CD4-positive, alpha-beta T cell treated with Interleukin-21 for 1 hour (primary cell): ENCODE data around the gene AXL.
A peak's percentile ranks its signal among the peaks of the same experiment; 100 is the strongest.
"Not testable (repeated sequence)": the region's sequence is repeated elsewhere in the genome, so short reads cannot be mapped to it uniquely, and the experiment has no call there.

Source experiments
- DNase-seq: peaks from one replicate; pipeline ENCODE4 v3.0.0-alpha.2; 2020

The AXL gene

DNA sequence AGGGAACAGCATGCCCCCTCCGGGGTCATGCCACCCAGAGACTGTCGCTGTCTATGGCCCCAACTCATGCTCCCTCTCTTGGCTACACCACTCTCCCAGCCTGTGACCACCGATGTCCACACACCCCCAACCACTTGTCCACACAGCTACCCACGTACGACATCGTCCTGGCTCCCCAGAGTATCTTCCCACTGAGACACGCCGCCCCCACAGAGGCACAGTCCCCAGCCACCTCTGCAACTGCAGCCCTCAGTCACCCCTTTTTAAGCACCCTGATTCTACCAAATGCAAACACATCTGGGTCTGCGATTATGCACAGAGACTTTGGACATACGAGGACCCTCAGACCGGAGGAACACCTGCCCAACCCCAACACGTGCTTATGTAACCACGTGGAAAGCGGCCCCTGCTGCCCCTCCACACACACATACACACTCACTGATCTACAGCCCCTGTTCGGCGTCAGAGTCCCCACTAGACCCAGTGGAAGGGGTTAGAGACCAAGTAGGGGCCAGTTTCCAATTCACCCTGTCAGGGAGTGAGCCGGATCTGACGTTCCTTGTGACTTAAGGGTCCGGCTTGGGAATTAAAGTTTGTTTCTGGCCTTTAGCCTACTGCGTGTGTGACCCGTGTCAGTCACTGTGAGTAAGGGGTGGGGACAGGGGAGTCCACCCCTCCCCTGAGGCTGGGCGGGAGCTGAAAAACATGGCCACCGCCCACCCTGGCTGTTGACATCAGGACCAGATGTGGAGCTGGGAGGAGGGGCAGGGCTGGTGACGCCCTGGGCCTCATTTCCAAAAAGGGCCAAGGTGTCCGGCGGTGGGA is 11.9 kb upstream of the AXL start:
- no peak for DNase-seq

DNA sequence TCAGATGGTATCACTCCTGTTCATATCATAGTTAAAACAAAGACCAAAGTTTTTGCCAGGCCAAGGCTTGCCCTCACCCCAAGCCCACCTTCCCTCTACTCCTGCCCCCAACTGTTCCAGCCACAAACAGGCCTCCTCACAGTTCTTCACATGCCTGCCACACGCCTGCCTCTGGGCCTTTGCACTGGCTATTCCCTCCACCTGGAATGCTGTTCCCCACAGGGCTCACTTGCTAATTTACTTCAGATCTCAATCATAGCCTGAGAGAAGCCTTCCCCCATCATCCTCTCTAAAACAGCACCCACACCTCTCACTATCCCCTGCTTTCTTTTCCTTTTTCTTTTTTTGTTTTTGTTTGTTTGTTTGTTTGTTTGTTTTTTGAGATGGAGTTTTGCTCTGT is 4.9 kb upstream of the AXL start:
- DNase-seq: no peak

DNA sequence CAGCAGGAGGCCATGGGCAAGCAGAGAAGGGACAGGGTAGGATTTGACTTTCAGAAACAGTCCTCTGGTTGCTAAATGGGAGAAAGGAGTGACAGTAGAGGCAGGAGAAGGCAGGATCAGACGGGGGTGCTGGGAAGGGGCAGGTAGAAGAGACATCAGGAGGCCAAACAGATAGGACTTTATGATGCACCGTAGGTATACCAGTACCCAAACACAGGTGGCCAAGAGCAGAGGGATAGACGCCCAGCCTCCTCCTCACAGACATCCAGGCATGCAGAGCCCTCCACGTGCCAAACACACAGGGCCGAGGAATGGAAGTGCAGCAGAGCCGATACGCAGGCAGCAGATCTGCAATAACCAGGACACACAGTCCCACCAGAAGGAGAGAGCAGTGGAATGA is 1.3 kb upstream of the AXL start:
- no peak for DNase-seq

DNA sequence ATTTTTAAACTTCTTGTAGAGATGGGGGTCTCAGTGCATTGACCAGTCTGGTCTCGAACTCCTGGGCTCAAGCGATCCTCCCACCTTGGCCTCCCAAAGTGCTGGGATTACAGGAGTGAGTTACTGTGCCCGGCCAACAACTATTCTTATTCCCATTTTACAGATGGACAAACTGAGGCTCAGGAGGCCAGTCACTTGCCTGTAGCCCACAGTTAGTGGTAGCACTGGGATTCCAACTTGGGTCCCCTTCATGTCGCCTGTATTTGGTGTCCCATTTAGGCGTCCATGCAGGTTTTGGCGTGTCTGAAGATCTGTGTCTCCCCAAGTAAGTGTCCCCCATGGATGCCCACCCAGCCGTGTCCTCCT is 791 bp upstream of the AXL start:
- no peak for DNase-seq

DNA sequence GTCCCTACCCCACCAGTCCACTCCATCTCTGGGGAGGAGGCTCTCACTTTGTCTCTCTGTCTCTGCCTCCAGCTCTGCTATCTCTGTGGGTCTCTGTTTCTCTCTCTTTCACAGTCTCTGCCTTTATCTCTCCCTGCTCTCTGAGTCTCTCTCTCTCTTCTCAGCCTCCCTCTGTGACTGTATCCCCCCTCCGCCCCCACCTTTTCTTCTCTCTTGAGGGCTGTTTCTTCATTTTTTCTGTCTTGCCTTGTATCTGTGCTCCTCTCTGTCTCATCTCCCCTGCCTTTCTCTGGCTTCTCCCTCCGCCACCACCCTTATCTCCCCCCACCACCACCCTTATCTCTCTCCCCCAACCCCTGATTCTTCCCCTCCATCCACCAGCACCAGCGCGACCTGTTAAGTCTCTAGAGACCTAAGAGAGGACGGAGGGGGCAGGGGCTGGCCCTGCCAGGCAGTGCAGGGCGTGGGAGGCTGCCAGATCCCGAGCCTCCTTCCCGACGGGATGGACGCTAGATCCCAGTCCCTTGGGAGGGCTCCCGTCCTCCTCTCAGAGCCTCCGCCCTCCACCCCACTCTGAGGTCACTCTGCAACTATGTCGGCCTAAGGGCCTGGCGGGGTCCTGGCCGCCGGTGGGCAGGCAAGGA is 1.0 kb downstream of the AXL start:
- no peak for DNase-seq

DNA sequence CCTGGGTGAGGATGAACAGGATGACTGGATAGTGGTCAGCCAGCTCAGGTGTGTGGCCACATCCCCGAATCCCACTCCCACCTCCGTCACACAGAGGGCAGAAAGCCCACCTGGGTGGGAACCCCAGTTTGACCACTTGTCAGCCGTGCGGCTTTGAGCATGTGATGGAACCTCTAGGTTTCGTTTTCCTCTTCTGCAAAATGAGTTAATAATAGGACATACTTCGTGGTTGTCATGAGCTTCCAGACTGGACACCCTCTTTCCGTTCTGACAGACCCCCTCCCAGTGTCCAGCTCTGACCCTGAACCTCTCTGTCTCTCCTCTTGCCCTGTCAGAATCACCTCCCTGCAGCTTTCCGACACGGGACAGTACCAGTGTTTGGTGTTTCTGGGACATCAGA is 1.8 kb downstream of the AXL start:
- no peak for DNase-seq

DNA sequence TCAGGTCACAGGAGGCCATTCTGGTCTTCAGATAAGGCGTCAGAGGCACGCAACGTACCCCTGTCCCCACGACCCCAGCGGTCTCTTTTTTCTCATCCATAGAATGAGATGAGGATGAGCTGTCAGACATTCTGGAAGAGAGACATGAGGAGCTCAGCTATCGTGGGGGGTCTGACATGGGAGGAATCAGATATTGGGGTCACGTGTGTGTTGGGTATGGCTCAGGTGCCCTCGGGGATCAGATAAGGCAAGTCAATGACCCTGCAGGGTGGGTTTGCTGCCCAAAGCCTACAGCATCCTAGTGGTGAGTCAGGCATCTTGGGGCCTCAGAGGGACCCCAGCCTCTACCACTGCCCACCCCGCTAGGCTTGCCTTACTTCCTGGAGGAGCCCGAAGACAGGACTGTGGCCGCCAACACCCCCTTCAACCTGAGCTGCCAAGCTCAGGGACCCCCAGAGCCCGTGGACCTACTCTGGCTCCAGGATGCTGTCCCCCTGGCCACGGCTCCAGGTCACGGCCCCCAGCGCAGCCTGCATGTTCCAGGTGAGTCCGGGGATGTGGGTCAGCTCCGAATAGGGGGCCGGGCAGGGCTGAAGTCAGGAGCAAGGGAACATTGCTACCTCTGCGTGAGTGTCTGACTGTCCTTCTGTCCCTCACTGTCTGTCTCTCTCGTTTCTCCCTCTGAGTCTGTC is 2.6 kb downstream of the AXL start:
- DNase-seq: no peak

DNA sequence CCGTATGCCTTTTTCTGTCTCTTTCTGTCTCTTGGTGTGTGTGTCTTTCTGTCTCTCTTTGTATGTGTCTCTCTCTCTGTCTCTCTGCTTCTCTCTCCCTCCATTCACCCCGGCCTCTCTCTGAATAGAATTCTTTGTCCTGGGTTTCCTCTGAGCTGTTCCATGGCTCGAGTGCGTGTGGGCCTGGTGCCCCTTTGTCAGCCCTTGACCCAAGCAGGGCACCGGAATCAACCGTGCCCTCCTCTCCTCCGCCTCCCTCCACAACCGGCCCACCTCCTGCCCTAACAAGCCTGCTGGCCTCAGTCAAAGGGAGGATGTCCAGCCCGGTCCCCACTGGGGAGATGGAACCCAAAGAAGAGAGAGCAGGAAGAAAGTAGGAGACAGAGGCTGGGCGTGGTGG is 3.2 kb downstream of the AXL start:
- DNase-seq: no peak

DNA sequence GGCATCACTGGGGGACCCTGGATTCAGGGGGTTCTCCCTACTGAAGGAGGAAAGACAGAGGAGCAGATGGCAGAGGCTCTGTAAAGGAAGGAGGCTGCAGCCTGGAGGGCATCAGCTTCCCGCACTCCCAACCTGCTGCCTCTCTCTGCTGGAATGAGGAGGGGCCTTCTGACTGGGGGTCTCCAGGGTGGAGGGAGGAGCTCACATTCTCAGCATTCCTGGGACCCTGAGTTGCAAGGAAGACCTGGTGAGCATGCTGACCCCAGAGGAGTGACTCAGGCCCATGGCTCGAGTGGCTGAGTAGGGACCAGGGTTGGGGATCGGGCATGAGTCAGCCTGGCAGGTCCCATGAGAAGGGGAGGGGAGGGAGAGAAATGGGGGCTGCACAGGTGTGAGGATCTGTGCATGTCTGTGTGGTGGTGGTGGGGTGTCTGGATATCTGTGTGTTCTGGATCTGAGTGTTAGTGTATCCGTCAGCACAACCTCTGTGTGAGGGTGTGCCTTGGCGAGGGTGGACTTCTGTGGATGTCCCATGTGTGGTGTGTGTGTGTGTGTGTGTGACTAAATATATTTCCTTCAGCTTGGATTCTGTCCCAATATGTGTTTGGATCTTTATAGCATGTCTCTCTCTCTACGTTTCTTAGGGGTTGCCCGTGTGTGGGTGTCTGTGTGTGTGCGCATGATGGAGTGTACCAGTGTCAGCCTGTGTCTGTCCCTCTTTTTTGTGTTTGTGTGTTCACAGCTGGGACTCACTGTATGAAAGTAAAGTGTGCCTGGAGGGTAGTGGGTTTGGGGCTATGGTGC is 4.6 kb downstream of the AXL start:
- no peak for DNase-seq

DNA sequence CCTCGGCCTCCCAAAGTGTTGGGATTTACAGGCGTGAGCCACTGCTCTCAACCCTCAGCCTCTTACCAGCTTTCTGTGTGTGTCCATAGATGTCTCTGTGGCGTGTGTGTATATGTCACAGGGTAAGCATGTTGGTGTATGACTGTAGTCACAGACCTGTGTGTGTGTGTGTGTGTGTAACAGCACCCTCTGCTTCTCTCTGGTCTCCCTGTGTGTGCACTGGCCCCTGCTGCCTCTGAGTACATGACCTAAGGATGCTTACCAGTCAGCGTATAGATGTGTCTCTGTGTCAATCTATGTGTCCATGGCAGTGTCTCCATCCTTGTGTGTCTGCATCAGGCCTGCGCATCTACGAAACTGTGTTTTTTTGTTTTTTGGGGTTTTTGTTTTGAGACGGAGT is 5.6 kb downstream of the AXL start:
- DNase-seq: no peak

DNA sequence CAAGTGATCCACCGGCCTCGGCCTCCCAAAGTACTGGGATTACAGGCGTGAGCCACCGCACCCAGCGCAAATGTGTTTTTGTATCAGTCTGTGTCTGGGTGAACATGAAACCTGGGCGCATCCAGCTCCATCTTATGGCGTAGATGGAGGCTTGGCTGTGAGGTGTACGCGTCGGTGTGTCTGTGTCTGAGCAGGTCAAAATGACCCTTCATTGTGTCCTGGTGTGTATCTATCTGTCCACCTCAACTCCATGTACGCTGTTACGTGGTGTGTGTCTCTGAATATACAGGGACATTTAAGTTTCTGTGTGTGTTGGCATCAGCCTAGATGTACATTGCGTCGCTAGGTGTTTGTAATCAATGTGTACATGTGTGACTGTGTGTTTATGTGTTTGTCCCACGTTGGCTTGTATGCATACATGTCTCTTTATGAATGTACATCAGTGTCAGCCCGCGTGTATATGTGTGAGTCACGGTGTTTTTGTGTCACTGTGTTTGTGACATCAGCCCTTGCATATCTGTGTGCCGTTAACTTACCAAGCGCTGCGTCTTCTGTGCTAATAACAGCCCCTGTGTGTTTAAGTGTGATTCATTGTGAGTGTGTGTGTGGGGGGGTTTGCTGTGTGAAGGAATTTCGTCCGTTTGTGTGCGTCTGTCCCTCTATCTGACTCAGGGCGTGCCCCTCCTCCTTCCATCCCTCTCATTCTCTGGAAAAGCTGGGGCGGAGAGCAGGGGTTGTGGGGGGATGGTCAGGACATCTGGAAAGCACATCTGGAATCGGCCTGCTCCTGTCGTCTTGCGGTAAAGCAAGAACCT is 6.4 kb downstream of the AXL start:
- no peak for DNase-seq

DNA sequence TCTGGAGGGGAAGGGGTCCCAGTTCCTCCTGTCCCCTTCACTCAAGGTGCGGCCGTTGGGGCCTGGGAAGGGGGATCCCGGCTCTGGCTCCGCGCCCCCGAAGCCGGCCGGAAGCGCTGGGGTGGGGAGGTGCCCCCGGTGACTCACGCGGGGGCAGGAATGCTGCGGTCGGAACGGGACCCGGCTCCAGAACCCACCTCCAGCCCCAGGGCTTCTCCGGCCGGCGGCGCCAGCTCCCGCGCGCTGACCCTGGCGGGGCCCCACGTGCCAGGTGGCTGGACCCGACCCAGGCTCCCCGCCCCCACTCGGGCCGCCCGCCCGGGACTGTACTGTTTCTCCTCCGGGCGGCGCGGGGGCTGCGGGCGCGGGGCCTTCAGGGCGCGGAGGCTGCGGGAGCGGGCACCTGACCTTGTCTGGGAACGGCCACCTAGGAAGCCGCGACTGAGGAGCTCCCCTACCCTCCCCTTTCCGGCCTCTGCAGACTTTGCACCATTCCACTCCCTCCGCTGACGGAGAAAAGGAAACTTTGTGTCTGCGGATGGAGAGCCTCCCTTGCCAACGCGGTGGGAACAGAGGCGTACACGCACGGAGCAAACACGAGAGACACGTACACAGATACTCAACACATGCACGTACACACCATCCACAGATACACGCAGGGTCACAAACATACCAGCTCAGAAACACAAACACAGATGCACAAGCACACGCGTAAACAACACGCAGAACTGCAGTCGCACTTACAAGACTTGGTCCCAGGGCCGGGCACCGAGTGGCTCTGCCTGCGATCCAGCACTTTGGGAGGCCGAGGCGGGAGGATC is 7.2 kb downstream of the AXL start:
- DNase-seq: peak; percentile 34

DNA sequence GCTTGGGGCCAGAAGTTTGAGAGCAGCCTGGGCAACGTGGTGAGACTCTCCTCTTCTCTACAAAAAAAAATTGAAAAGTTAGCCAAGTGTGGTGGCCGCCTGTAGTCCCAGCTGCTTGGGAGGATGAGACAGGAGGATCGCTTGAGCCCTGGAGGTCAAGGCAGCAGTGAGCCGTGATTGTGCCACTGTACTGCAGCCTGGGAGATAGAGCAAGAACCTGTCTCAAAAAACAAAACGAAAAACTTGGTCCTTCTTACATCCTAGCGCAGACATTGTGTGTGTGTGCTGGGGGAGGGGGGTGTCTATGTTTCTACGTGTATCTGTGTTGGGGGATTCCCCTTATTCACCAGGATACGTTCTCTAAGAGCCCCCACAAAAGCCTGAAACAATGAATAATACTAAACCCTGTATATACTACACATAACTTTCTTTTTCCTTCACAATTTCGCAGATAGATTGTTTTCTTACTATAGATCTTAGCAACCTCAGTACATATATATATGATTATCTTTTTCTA is 7.9 kb downstream of the AXL start:
- no peak for DNase-seq

DNA sequence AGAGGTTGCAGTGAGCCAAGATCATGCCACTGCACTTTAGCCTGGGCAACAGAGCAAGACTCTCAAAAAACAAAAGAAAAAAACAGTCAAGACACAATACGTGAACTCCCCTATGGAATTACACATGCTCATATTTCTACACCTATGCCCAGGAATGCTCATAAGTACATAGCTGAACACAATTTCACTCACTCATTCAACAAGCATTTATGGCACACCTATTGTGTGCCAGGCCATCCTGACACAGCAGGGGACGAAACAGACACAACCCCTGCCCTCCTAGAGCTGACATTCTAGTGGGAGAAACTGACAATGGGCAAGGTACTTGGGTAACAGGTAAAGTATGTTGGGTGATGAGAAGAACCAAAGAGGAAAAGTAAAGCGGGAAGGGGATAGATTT is 9.5 kb downstream of the AXL start:
- no peak for DNase-seq

DNA sequence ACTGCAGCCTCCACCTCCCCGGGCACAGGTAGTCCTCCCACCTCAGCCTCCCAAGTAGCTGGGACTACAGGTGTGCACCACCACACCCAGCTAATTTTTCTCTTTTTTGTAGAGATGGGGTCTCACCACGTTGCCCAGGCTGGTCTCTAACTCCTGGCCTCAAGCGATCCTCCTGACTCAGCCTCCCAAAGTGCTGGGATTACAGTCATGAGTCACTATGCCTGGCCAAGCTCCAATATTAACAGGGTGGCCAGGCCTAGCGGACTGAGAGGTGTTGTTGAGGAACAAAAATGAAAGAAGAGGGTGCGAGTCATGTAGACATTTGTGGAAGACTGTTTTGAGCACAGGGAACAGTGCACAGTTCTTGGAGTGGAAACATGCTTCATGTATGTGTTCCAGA is 10.3 kb downstream of the AXL start:
- not testable (repeated sequence) for DNase-seq

DNA sequence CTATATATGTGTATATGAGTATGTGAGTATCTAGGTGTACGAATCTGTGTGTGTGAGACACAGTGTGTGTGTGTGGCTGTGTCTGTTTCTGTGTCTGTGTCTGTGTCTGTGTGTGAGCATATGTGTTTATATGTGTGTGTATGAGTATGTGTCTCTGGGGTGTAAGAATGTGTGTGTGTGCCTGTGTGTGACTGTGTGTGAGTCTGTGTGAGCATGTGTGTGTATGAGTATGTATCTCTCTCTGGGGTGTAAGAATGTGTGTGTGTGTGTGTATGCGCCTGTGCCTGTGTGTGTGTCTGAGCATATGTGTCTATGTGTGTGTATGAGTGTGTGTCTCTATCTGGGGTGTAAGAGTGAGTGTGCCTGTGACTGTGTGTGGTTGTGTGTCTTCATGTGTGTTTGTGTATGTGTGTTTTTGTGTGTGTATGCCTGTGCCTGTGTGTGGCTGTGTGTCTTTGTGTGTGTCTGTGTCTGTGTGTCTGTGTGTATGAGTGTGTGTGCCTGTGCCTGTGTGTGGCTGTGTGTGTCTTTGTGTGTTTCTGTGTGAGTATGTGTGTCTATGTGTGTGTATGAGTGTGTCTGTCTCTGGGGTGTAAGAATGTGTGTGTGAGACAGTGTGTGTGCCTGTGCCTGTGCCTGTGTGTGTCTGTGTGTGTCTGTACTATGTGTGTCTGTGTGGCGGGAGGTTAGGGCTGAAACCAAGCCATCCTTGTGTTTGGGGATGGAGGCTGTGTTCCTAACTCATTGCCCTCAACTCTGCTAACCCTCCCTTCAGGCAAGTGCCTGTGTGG is 11.2 kb downstream of the AXL start:
- no peak for DNase-seq

DNA sequence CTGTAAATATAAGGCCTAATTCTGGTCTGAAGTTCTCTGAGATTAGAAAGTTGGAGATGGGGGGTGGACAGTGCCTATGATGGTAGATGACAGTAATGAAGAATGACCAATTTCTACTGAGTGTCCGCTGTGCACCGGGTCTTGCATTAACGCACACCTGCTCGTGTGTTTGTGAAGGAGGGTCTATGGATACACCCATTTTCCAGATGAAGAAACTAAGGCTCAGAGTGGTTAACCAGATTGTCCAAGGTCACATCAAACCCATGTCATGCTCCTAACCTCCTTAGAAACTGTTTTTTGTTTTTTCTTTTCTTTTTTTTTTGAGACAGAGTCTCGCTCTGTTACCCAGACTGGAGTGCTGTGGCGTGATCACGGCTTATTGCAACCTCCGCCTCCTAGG is 13.7 kb downstream of the AXL start:
- DNase-seq: no peak

DNA sequence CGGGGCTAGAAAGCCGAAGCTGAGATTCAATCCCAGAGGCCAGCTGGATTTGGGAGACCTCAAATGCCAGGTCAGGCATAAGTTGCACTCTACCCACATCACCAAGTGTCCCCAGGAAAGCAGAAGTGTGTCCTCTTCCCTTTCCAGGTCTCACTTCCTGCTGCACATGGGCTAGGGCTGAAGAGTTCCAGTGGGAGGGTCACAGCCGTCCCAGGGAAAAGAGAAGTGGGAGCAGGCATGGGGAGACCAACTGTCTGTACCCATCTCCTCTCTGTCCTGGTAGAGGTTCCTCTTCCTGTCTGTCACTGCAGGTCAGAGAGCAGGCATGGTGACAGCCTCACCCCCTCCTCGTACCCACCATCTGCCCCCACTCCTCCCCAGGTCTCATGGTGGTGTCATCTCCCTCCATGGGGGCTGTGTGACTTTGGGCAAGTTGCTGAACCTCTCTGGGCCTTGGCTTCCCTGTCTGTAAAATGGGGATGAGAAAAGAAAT is 14.8 kb downstream of the AXL start:
- DNase-seq: peak; percentile 29

DNA sequence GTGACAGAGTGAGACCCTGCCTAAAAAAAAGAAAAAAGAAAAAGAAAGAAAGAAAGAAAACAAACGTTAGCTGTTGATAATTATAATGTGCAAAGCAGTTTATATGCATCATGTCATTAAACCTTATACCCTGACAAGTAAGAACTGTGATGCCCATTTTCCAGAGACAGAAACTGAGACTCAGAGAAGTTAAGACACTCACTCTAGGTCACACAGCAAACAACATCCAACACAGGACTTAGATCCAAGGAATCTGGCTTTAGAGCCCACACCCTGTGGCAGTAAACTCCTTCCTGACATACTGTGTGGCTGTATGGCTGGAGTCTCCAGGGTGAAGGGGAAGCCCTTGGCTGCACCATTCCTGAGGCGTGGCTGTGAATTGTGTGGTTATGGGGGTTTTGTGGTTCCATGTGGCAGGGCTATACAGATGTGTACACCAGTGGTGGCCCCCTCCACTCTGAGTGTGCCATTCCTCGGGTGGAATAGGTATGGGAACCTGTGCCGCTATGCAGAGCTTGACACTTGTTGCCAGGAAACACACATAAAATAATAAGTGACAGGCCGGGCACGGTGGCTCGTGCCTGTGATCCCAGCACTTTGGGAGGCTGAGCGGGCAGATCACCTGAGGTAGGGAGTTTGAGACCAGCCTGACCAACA is 15.6 kb downstream of the AXL start:
- no peak for DNase-seq

DNA sequence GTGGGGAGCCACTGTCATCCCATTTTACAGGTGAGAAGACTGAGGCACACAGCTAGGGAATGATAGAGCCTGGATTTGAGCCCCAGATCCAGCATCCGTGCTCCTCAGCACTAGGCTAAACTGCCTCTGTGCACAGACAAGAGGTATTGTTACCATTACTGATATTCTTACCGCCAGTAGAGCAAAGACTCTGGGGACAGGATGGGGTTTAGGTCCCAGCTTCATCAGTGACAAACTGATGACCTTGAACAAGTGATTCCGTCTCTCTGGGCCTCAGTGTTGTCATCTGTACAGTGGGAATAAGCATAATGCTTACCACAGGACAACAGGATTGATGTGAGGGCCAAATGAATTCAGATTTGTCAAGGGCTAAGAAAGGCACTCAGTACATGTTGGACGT is 16.5 kb downstream of the AXL start:
- no peak for DNase-seq
